Thyroid gland (tissue), 4 donors: Measurements from ENCODE around the gene FUNDC1.

ENCODE experiments used
- CTCF ChIP-seq, 6 experiments: fragments of 200-600 bp in 3 of 6; fragments of 450-650 bp in 3 of 6; sonication (generic) in 3 of 6; IDR thresholded peaks; one replicate each; pipeline ENCODE4 v1.5.1; 2016 to 2019; ENCODE audit warnings: antibody characterized with exemption in 6 of 6, mild to moderate bottlenecking in 2 of 6, inconsistent platforms in 1 of 6, moderate library complexity in 1 of 6
- POLR2A ChIP-seq, 2 donors: fragments of 450-650 bp; IDR thresholded peaks; one replicate each; pipeline ENCODE4 v1.6.1; 2017; ENCODE audit warnings: antibody characterized with exemption in 2 of 2, mild to moderate bottlenecking in 2 of 2, moderate library complexity in 1 of 2

- TF ChIP-seq CTCF (IDR thresholded peaks at IDR 0.05) (no peak), POLR2A (IDR thresholded peaks at IDR 0.05) (no peak)
These were observed 53.1 kb downstream of the FUNDC1 start for GRCh38 chrX:44489515-44489914.
